HUES6 (cell line): ENCODE measurements around the gene ZC3H8.

Source experiments
- H3K27ac ChIP-seq: 2 replicates; pipeline ENCODE4 v1.7.0; 2013; ENCODE audit warnings: low read depth, mild to moderate bottlenecking, low read length, inconsistent platforms
- H3K27me3 ChIP-seq: 2 replicates; pipeline ENCODE4 v1.6.1; 2013; ENCODE audit warnings: low read length; ENCODE audit not compliant: control insufficient read depth, insufficient read depth
- H3K36me3 ChIP-seq: 2 replicates; pipeline ENCODE4 v1.6.1; 2013; ENCODE audit warnings: low read length; ENCODE audit not compliant: control insufficient read depth, insufficient read depth
- H3K4me1 ChIP-seq: 2 replicates; pipeline ENCODE4 v1.6.1; 2013; ENCODE audit warnings: low read length; ENCODE audit not compliant: control insufficient read depth, insufficient read depth
- H3K4me3 ChIP-seq: 2 replicates; pipeline ENCODE4 v1.5.1; 2013; ENCODE audit warnings: low read depth, low read length
- H3K9ac ChIP-seq: one replicate; pipeline ENCODE4 v1.6.1; 2013; ENCODE audit warnings: mild to moderate bottlenecking, low read length
- H3K9me3 ChIP-seq: 2 replicates; pipeline ENCODE4 v1.6.1; 2013; ENCODE audit warnings: low read depth, low read length; ENCODE audit not compliant: control insufficient read depth, insufficient read depth

ZC3H8 gene

DNA sequence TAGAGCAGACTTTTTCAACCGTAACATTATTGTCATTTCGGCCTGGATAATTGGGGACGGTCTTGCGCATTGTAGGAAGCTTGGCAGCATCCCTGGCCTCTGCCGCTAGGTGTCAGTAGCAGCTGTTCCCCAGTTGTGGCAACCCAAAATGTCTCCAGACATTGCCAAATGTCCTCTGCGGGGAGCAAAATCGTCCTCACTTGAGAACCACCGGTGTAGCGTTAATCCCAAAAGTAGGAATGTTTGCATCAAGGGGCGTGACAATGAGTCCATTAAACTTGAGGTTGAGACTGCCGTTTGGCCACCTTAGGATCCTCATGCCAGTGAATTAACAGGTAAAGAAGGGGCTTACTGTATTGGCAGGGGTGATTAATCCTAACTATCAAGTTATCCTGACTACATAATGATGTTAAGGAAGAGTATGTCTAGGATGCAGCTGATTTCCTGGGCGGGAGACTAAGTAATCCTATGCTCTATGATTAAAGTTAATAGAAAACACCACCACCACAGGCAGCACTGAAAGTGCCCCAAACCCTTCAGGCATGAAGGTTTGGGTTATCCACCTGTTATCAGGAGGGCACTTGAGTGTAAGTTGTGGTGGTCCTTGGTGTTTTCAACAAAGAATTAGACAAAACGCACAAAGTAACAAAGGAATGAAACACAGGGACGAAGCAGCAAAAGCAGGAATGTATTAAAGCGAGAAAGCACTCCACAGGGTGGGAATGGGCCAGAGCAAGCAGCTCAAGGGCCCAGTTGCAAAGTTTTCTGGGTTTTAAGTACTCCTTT lies 4.9 kb upstream of the ZC3H8 start:
- peaks cover 5% of the 10 kb centered on the region; the same call in 1 of the 2 replicates for H3K9me3 ChIP-seq
- H3K4me1 ChIP-seq, result peaks cover 8% of the 10 kb centered on the region
- no peak overlapping the region for H3K27ac ChIP-seq
- H3K9ac ChIP-seq, result no peak overlapping the region
- H3K36me3 ChIP-seq, result no peaks in the 10 kb centered on the region
- H3K27me3 ChIP-seq, result no peaks in the 10 kb centered on the region
- H3K4me3 ChIP-seq, result peak overlapping the region; percentile 28; the same call in 1 of the 2 replicates

DNA sequence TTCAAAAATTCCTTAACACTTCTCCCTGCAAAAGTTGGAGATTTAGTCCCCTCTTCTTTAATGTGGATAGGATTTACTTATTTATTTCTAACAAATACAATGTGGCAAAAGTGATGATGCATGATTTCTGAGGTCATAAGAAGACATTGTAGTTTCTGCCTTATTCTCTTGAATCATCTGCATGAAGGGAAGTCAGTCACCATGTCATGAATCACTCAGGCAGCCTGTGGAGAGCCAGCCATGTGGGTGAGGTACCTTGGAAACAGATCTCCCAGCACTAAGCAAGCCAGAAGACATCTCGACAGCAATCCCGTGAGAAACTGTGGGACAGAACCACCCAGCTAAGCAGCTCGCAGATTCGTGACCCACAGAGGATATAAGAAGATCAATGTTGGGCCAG lies 2.7 kb upstream of the ZC3H8 start:
- no peak overlapping the region for H3K9ac ChIP-seq
- H3K4me3 ChIP-seq, result no peak overlapping the region
- peaks cover 2% of the 10 kb centered on the region; the same call in 1 of the 2 replicates for H3K9me3 ChIP-seq
- H3K4me1 ChIP-seq, result peaks cover 14% of the 10 kb centered on the region
- no peak overlapping the region for H3K27ac ChIP-seq
- H3K36me3 ChIP-seq, result no peaks in the 10 kb centered on the region
- no peaks in the 10 kb centered on the region for H3K27me3 ChIP-seq

DNA sequence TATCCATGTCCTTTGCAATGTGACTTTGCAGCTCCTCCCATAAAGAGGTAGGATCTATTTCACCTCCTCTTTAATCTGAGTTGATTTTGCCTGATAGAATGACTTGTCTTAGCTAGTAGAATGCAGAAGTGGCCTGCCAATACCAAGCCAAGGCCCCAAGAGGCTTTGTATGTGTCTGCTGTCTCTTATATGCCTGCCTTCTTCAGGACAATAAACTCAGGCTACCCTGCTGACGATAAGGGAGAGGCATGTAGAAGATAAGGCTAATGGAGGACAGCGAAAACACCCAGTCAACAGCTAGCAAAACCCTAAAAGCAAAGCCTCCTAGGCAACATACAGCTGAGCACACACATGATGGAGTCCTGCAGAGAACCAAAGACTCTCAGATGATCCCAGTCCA lies 1.8 kb upstream of the ZC3H8 start:
- no peak overlapping the region for H3K9ac ChIP-seq
- no peaks in the 10 kb centered on the region for H3K9me3 ChIP-seq
- H3K36me3 ChIP-seq, result no peaks in the 10 kb centered on the region
- H3K4me1 ChIP-seq, result peaks cover 14% of the 10 kb centered on the region
- no peak overlapping the region for H3K4me3 ChIP-seq
- no peaks in the 10 kb centered on the region for H3K27me3 ChIP-seq
- no peak overlapping the region for H3K27ac ChIP-seq

DNA sequence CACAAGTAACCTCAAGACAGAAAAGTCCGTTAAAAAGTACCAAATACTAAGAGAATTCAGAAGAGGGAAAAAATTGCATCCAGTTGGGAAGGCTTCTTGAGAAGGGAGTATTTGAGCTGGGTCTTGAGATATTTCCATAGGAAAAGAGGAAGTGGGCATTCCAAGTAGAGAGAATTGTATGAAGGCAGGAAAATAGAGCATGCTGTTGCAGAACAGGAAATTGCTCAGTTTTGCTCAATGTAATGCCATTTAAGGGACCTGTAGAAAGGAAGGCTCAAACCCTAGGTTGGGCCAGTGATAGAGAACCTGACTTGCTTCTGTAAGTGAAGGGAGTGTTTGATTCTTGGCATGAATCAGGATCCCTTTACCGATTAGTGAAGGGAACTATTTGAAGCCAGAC lies 1.0 kb upstream of the ZC3H8 start:
- H3K4me1 ChIP-seq, result peaks cover 14% of the 10 kb centered on the region
- H3K36me3 ChIP-seq, result no peaks in the 10 kb centered on the region
- no peaks in the 10 kb centered on the region for H3K27me3 ChIP-seq
- no peak overlapping the region for H3K4me3 ChIP-seq
- H3K9me3 ChIP-seq, result no peaks in the 10 kb centered on the region
- no peak overlapping the region for H3K27ac ChIP-seq
- no peak overlapping the region for H3K9ac ChIP-seq

DNA sequence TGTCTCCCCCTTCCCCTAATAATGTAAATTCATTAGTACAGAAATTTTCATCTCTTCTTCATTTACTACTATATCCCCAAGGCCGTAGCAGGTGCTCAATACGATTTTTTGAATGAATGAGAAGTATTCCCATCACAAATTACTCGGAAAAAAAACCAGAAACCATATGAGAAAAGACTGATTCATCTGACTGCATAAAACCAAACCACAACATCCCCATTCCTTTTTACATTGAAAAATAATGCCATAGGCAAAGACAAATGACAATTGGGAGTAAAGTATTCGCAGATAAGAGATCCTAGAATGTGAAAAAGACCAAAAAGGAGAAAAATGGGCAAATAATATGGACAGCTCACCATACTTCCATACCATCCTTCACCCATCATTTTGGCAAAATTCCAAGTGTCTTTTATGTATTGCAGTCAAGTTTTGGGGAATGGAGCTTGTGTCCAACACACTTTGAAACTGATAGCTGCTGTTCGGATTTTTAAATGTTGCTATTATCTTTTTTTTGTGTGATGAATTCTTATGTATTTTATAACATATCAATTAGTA lies 1.5 kb downstream of the ZC3H8 start:
- no peak overlapping the region for H3K27ac ChIP-seq
- no peaks in the 10 kb centered on the region for H3K9me3 ChIP-seq
- H3K36me3 ChIP-seq, result no peaks in the 10 kb centered on the region; the same call in 1 of the 2 replicates
- H3K4me1 ChIP-seq, result peaks cover 6% of the 10 kb centered on the region
- H3K27me3 ChIP-seq, result no peaks in the 10 kb centered on the region
- no peak overlapping the region for H3K9ac ChIP-seq
- peak overlapping the region; percentile 82; the same call in 1 of the 2 replicates for H3K4me3 ChIP-seq

DNA sequence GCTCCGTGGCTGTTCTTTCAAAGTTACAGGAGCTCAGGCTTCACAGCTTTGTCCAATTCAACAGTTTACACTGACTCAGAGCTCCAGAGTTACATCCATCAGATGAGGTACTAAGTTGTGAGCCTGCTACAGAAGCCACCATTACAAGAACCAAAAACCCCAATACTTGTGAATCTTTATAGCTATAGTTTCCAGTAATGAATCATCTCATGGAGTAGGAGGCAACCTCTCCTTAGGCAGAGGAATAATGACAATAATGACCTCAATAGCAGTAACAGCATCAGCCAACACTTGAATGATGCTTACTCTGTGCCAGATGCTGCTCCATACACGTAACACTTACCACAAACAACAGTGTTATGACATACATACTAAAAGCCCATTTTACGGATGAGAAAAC lies 3.6 kb downstream of the ZC3H8 start:
- Histone ChIP-seq H3K36me3 (peaks cover 14% of the 10 kb centered on the region), H3K4me3 (no peak overlapping the region), H3K4me1 (peaks cover 6% of the 10 kb centered on the region), H3K9me3 (no peaks in the 10 kb centered on the region), H3K9ac (no peak overlapping the region), H3K27me3 (no peaks in the 10 kb centered on the region), H3K27ac (no peak overlapping the region)

DNA sequence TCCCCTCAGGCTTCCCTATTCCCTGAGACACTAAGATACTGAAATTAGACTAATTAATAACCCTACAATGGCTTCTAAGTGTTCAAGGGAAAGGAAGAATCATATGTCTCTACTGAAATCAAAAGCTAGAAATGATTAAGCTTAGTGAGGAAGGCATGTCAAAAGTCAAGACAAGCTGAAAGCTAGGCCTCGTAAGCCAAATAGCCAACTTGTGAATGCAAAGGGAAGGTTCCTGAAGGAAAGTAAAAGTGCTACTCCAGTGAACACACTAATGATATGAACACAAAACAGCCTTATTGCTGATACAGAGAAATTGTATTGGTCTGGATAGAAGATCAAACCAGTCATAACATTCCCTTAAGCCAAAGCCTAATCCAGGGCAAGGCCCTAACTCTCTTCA lies 10.0 kb downstream of the ZC3H8 start:
- Histone ChIP-seq H3K36me3 (peaks cover 14% of the 10 kb centered on the region), H3K27me3 (no peaks in the 10 kb centered on the region)

DNA sequence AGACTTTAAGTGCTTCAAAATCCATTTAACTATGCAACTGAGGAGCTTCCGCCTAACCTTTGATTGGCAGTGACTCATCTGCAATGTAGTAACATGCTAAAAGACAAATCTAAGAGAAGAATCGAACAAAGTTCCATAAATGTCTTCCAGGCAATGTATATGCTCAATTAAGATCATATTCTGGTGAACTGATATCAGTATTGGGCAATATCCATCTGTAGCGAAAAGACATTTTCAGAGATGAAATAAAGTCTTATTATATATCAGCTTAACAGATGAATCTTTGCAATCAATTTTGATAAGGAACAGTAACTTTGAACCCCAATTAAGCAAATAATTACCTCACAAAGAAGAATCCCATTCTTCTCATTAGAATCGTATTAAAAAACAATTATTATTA lies 11.6 kb downstream of the ZC3H8 start:
- no peak overlapping the region for H3K27ac ChIP-seq
- no peak overlapping the region for H3K9ac ChIP-seq
- H3K36me3 ChIP-seq, result peaks cover 14% of the 10 kb centered on the region
- H3K9me3 ChIP-seq, result no peaks in the 10 kb centered on the region
- no peak overlapping the region for H3K4me3 ChIP-seq
- no peaks in the 10 kb centered on the region for H3K4me1 ChIP-seq
- H3K27me3 ChIP-seq, result no peaks in the 10 kb centered on the region

More for the DNA sequence above, 10.0 kb downstream of the ZC3H8 start:
- H3K9ac ChIP-seq, result no peak overlapping the region
- no peak overlapping the region for H3K27ac ChIP-seq
- H3K4me1 ChIP-seq, result no peaks in the 10 kb centered on the region
- no peak overlapping the region for H3K4me3 ChIP-seq
- no peaks in the 10 kb centered on the region for H3K9me3 ChIP-seq

DNA sequence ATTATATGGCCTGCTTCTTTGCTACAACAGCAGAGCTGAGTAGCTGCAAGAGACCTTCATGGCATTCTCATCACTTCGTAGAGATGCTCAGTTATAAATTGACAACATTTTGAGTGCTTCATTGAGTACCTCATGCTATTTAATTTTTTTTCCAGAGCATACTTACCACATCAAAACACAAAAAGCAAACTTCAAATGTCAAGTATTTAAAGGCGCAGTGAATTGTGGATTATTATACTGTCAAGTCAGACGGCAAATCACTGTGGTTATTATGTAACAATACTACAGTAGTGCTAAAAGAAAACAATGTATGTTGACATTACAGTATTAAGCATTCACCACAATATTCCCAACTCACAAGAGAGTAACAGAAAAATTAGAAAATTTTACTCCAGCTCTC lies 12.5 kb downstream of the ZC3H8 start:
- Histone ChIP-seq H3K9me3 (no peaks in the 10 kb centered on the region), H3K4me3 (no peak overlapping the region), H3K9ac (no peak overlapping the region), H3K27me3 (no peaks in the 10 kb centered on the region), H3K4me1 (no peaks in the 10 kb centered on the region), H3K36me3 (peaks cover 8% of the 10 kb centered on the region), H3K27ac (no peak overlapping the region)

DNA sequence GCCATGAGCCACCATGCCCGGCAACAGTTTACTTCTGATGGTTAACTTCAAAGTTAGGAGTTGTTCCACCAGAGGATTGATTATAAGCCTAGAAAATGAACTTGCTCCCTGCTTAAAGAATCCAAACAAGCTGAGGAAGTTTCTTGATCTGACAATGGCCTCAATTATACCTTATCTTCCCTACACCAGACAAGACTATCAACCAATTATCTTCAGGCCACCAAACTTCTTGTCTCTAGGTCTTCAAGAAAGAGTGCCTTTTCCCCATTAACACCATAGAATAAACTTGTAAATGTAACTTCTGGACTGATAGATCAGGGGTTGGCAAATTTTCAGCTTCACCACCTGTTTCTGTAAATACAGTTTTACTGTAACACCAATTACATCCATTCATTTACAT lies 15.0 kb downstream of the ZC3H8 start:
- no peaks in the 10 kb centered on the region for H3K4me1 ChIP-seq
- H3K27me3 ChIP-seq, result no peaks in the 10 kb centered on the region
- no peaks in the 10 kb centered on the region for H3K9me3 ChIP-seq
- no peak overlapping the region for H3K4me3 ChIP-seq
- no peak overlapping the region for H3K9ac ChIP-seq
- H3K36me3 ChIP-seq, result peaks cover 4% of the 10 kb centered on the region; the same call in 1 of the 2 replicates
- H3K27ac ChIP-seq, result no peak overlapping the region

DNA sequence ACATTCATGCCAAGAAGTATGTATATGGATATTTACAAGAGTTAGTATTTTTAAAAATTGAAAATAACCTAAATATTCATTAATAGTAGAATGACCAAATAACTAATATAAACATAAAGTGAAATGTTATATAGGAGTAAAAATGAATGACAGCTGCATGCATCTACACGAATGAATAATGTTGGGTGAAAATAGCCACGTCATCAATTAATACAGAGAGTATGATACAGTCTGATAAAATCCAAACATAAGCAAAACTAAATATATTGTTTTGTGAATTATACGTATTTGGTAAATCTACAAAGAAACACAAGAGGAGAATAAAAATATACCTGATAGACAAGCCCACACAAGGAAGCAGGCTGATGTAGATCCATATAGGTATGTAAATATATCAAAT lies 24.5 kb downstream of the ZC3H8 start:
- Histone ChIP-seq H3K36me3 (0 out of 2 replicates have a peak, but pooled peaks cover 6% of the 10 kb centered on the region), H3K27ac (no peak overlapping the region), H3K27me3 (no peaks in the 10 kb centered on the region), H3K9me3 (no peaks in the 10 kb centered on the region), H3K9ac (no peak overlapping the region), H3K4me3 (no peak overlapping the region), H3K4me1 (no peaks in the 10 kb centered on the region)
